Peyer's patch (tissue), 4 donors: Measurements from ENCODE around the gene MAN1A1. TPM values are rescaled to one million over a fixed set of nuclear protein-coding genes. Genes with fewer than 3 reads are reported as not detected.

Source experiments
- DNase-seq, 3 donors: peaks; one replicate each; pipeline ENCODE4 v3.0.0-alpha.2; 2017 to 2019
- H3K27ac ChIP-seq, 4 donors: fragments of 200-600 bp; sonication (generic); one replicate each; pipeline ENCODE4 v1.5.1; 2016 to 2019
- H3K27me3 ChIP-seq, 2 donors: fragments of 200-600 bp; sonication (generic); one replicate each; pipeline ENCODE4 v1.5.1; 2019
- H3K36me3 ChIP-seq, 3 donors: fragments of 200-600 bp; sonication (generic); one replicate each; pipeline ENCODE4 v1.5.1; 2016 to 2019
- H3K4me1 ChIP-seq, 4 donors: fragments of 200-600 bp; sonication (generic); one replicate each; pipeline ENCODE4 v1.5.1; 2016 to 2019
- H3K4me3 ChIP-seq, 4 donors: fragments of 200-600 bp; sonication (generic); 1 replicate in 3 of 4; 2 replicates in 1 of 4; pipeline ENCODE4 v1.5.1; 2016 to 2019; ENCODE audit warnings: mild to moderate bottlenecking in 1 of 4
- H3K9me3 ChIP-seq, 4 donors: fragments of 200-600 bp; sonication (generic); one replicate each; pipeline ENCODE4 v1.5.1; 2016 to 2019; ENCODE audit warnings: mild to moderate bottlenecking in 1 of 4
- CTCF ChIP-seq, 6 experiments: fragments of 450-650 bp in 4 of 6; fragments of 200-600 bp in 2 of 6; sonication (generic) in 1 of 6; IDR thresholded peaks; one replicate each; pipeline ENCODE4 v1.5.1; 2017 to 2019; ENCODE audit warnings: antibody characterized with exemption in 6 of 6, mild to moderate bottlenecking in 3 of 6, moderate library complexity in 1 of 6
- POLR2A ChIP-seq, 2 donors: fragments of 450-650 bp; IDR thresholded peaks; one replicate each; pipeline ENCODE4 v1.5.1; 2017; ENCODE audit warnings: antibody characterized with exemption in 2 of 2, mild to moderate bottlenecking in 2 of 2, moderate library complexity in 2 of 2
- total RNA-seq, 4 donors: library from RNA; depleted of rRNA; stranded (reverse); fragments of >200 nt; gene quantifications; one replicate each; pipeline ENCODE4 v1.1.0, GENCODE V29; 2016

The MAN1A1 gene
- total RNA-seq, 4 donors from 2014 or later = 43.7 to 158 (median 103) TPM

DNA sequence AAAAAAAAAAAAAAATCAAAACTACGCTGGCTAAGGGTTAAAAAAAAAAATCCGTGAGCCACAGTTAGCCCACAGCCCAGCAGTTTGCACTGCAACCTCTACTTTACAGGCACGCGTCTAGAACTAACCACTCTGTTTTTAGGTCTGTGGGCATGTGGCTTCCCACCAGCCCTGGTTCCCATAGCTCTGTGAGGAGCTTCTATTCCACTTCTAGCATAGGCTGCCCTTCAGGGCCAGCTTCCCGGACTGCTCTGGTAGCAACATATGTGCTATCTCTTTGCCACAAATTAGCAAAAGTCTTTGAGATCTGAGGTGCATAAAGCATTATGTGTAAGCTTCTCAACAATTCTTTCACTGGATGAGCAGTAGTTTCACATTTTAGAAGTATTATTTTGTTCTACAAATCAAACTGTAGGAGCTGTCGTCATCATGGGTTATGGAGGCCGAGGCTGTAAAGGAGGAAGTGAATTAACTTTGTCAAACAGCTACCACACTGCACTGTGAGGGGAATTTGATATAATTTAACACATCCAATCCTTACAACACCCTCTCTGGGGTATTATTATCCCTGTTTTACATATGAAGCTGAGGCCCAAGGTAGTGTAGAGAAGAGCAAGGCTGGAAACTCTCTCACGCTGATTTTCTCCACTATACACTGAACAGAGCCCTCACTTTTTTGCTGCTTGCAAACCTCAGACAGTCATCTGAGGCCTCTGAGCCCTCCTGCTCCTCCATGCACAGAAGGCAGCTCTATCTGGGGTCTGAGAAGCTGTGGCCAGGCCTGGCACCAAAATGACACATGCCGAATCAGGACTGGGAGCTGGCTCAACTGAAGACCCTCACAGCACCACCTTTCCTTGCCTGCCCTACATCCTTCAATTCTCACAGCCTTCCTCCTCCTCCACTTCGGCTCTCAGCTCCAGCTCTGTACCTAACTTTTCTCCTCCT lies 35.4 kb downstream of the MAN1A1 start:
- Histone ChIP-seq H3K36me3 (no peaks in the 10 kb centered on the region), H3K27ac (peak overlapping the region; percentile 60 to 72 (median 68)), H3K9me3 (no peaks in the 10 kb centered on the region), H3K27me3 (no peaks in the 10 kb centered on the region), H3K4me1 (peaks cover 0 to 41% (median 2%) of the 10 kb centered on the region in 4 donors), H3K4me3 (no peak overlapping the region)
- TF ChIP-seq CTCF (IDR thresholded peaks at IDR 0.05) (no peak), POLR2A (IDR thresholded peaks at IDR 0.05) (no peak)
- DNase-seq = peak in 2 of 3 donors; percentile 35 to 72

DNA sequence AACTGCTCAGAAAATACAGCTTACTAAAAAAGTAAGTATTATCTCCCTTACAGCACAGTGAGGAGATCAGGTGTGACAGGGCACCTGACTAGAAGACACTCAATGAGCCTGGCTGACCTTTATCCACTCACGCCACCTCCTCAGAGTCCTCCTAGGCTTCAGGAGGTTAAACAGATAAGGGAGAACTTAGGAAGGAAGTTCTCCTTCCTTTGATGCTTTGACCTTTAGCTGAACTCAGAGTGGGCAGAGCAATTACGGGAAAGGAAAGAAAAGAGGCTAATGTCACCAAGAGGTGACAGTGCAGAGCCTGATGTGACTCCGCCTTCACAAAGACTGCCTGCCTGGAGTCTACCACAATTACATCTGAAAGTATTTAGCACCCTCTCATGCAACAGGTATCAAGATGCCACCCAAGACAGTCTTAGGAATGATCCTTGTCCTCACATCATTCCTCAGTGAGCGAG lies 36.7 kb downstream of the MAN1A1 start:
- Histone ChIP-seq H3K4me3 (peak overlapping the region in 1 of 4 donors; percentile 3), H3K36me3 (no peaks in the 10 kb centered on the region), H3K27me3 (no peaks in the 10 kb centered on the region), H3K4me1 (peaks cover 0 to 50% (median 2%) of the 10 kb centered on the region in 4 donors), H3K27ac (peak overlapping the region in 2 of 4 donors; percentile 25 to 64), H3K9me3 (no peaks in the 10 kb centered on the region)
- no peak for TF ChIP-seq CTCF (IDR thresholded peaks at IDR 0.05)
- peak in 1 of 2 donors; percentile 15 for TF ChIP-seq POLR2A (IDR thresholded peaks at IDR 0.05)
- DNase-seq = peak in 1 of 3 donors; percentile 71

GRCh38 chr6:119312441-119312840 lies 37.1 kb downstream of the MAN1A1 start:
- Histone ChIP-seq H3K4me1 (peaks cover 0 to 50% (median 2%) of the 10 kb centered on the region in 4 donors), H3K27ac (peak overlapping the region in 2 of 4 donors; percentile 25 to 64), H3K4me3 (no peak overlapping the region), H3K27me3 (no peaks in the 10 kb centered on the region), H3K36me3 (no peaks in the 10 kb centered on the region), H3K9me3 (no peaks in the 10 kb centered on the region)
- no peak for DNase-seq
- TF ChIP-seq CTCF (IDR thresholded peaks at IDR 0.05) = no peak

GRCh38 chr6:119311514-119312142 lies 37.9 kb downstream of the MAN1A1 start:
- Histone ChIP-seq H3K4me1 (peaks cover 0 to 50% (median 2%) of the 10 kb centered on the region in 4 donors), H3K36me3 (peaks cover 0 to under 1% (median 0%) of the 10 kb centered on the region in 3 donors), H3K9me3 (no peaks in the 10 kb centered on the region), H3K27me3 (no peaks in the 10 kb centered on the region), H3K27ac (no peak overlapping the region), H3K4me3 (no peak overlapping the region)
- no peak for DNase-seq
- TF ChIP-seq POLR2A (IDR thresholded peaks at IDR 0.05) (no peak), CTCF (IDR thresholded peaks at IDR 0.05) (no peak)

GRCh38 chr6:119310486-119311036 lies 39.0 kb downstream of the MAN1A1 start:
- Histone ChIP-seq H3K27me3 (no peaks in the 10 kb centered on the region), H3K36me3 (peaks cover 0 to 12% (median 0%) of the 10 kb centered on the region in 3 donors), H3K4me1 (peaks cover 0 to 50% (median 2%) of the 10 kb centered on the region in 4 donors), H3K4me3 (no peak overlapping the region), H3K9me3 (no peaks in the 10 kb centered on the region), H3K27ac (no peak overlapping the region)
- DNase-seq = no peak
- TF ChIP-seq POLR2A (IDR thresholded peaks at IDR 0.05) = no peak
- TF ChIP-seq CTCF (IDR thresholded peaks at IDR 0.05) = no peak
